GM20000 (cell line): ENCODE measurements around the gene CNPY4.

Experiments
- DNase-seq: peaks from one replicate; pipeline ENCODE4 v3.0.0; 2012; ENCODE audit warnings: low spot score
- TF ChIP-seq, protein P1 (sequence below): IDR thresholded peaks from 2 replicates; pipeline ENCODE4 v1.5.1; 2012; ENCODE audit warnings: mild to moderate bottlenecking, control low read depth; ENCODE audit errors: extremely low read depth, missing control alignments

Gene CNPY4

DNA sequence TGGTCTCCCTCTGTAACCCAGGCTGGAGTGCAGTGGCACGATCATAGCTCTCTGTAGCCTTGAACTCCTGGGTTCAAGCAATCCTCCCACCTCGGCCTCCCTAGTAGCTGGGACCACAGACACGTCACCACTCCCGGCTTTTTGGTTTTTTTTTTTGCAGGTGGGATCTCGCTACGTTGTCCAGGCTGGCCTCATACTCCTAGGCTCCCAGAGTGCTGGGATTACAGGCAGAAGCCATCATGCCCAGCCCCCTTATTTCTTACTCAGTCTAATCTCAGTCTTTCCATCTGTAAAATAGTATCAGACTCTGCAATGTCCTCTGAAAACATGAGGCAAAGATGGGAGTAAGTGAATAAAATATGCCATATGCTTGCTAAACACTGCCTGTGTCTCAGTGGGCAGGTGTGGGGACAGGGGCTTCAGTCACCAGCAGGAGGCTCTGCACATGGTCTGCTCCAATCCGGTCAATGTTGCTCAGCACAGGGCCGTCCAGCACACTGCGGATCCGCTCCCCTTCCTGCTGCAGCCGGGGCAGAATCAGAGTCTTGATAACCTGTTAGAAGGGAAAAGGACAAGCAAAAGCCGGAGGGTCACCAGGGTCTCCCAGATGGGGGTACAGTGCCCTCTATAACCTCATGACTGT lies 9.8 kb upstream of the CNPY4 start:
- DNase-seq, result no peak
- TF ChIP-seq, protein P1, sequence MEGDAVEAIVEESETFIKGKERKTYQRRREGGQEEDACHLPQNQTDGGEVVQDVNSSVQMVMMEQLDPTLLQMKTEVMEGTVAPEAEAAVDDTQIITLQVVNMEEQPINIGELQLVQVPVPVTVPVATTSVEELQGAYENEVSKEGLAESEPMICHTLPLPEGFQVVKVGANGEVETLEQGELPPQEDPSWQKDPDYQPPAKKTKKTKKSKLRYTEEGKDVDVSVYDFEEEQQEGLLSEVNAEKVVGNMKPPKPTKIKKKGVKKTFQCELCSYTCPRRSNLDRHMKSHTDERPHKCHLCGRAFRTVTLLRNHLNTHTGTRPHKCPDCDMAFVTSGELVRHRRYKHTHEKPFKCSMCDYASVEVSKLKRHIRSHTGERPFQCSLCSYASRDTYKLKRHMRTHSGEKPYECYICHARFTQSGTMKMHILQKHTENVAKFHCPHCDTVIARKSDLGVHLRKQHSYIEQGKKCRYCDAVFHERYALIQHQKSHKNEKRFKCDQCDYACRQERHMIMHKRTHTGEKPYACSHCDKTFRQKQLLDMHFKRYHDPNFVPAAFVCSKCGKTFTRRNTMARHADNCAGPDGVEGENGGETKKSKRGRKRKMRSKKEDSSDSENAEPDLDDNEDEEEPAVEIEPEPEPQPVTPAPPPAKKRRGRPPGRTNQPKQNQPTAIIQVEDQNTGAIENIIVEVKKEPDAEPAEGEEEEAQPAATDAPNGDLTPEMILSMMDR, result no peak

GRCh38 chr7:100111156-100111555 lies 8.3 kb upstream of the CNPY4 start:
- TF ChIP-seq, protein P1, result no peak
- DNase-seq, result no peak

DNA sequence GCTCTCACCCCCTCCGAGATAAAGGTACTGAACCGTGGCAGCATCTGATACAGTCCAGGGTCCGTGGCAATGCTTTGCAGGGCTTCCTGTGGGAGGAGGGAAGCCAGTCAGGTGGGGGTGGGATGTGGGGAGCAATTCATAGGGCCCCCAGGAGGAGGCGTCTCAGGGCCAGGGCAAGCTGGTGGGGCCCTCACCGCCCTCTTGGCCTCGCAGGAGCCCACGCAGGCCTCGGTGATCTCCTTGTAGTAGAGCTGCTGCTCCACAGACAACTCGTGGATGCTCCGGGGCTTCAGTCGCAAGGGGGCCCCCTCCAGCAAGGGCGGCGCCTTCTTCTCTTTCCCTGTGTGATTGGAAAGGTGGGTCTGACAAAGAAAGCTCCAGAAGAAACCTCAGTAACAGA lies 7.5 kb upstream of the CNPY4 start:
- TF ChIP-seq, protein P1, result no peak
- no peak for DNase-seq

DNA sequence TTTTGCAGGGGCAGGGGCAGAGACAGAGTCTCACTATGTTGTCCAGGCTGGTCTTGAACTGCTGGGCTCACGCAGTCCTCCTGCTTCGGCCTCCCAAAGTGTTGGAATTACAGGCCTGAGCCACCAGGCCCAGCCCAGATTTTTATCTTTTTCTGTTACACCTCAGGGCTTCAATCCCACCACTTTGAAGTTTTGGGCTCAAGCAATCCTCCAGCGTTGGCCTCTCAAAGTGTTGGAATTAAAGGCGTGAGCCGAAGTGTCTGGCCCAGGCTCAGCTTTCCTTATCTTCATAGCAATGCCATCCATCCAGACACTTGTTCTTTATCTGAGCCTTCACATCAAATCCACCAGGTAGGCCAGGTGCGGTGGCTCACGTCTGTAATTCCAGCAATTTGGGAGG lies 4.4 kb upstream of the CNPY4 start:
- TF ChIP-seq, protein P1, result no peak
- DNase-seq, result no peak

DNA sequence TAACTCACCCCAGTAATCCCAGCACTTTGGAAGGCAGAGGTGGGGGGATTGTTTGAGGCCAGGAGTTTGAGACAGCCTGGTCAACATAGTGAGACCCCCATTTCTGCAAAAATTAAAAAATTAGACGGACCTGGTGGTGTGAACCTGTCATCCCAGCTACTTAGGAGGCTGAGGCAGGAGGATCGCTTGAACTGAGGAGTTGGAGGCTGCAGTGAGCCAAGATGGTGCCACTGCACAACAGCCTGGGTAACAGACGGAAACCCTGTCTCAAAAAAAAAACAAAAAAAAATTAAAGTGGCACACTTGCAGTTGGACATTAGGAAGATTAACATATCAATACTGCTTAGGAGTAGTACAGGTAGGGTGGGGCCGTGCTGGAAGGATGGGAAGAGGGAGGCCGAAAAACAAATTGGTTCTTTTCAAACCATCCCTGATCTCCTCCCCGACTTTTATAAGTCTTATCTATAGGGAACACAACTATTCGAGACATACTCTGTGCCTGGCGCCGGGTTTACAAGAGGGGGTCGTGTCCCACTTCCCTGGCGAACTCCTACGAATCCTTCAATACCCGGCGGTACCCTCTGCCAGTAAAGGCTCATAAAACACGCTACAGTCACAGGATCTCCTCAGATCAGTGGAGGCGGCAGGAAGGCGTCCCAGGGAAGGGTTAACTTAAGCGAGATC lies 904 bp upstream of the CNPY4 start:
- TF ChIP-seq, protein P1, result no peak
- DNase-seq, result no peak

DNA sequence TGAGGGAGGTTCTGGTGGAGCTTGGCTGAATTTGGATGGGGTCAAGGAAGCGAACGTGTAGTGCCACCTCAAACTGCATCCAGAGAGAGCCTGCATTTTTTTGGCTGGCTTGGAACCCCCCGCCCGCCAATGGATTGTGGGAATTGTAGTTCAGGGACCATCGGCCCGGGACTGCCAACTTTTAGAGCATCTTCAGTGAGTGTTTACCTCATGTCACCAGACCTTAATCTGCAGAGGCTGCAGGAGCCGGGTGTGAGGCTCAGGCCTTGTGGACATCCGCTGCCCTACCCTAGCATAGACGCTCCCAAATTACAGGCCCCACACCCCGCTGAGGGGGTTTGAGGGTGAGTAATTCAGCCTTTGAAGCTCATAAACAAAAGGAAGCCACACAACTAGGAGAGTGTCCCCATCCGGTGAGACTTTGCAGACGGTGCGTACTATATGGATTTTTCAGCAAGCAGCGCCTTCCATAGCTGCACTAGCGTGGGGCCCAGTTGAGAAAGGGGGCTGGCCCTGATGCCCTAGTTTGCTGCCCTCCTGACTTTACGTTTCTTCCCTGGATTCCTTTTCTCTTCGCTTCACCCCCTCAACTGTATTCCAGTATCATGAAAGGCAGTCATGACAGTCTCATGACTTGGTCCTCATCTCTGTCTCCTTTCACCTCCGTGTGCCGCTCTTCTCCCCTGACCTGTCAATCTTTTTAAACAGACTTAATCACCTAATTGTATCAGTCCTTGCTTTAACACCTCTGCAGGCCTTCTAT lies 717 bp downstream of the CNPY4 start:
- no peak for DNase-seq
- TF ChIP-seq, protein P1, result no peak

- TF ChIP-seq, protein P1, result no peak
- no peak for DNase-seq
Observed at GRCh38 chr7:100120733-100121036, 1.3 kb downstream of the CNPY4 start.
